Measurements from ENCODE around the gene ENOPH1.
"Not testable (repeated sequence)": the region's sequence is repeated elsewhere in the genome, so short reads cannot be mapped to it uniquely, and the experiment has no call there.

The ENOPH1 gene

DNA sequence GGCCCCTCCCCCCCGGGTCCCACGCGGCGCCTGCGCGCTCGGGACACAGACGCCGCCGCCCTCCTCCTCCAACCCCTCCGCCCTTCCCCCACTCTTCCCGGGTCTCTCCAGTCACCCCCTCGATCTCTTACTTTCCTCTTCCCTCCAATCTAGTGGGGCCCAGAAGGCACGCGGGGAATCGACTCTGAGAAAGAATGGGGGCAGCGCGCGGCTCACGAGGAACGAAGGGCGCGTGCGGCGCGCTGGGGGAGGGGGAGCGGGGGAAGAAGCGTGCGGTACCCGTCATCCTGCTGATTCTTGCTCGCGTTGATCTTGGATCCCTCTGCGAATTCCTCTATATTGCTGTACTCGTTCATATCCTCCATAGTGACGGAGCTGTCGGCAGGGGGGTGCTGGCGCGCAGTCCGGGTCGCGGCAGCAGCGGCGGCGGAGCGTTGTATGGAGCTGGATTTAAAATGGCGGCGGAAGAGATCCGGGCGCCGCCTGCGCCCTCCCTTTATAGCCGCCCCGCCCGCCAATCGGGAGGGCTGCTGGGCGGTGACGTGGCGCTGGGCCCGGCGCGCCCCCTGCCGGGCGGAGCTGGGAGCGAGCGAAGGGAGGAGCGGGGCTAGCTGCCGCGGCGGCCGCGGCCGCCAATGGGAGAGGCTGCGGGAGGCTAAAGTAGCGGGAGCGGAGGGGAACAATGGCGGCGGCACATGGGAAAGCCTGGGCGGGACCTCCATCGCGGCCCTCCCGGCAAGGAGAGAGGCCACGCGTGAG lies 1.2 kb upstream of the ENOPH1 start:
- DNase-seq = peak; percentile 67

- DNase-seq = no peak
These were observed 630 bp upstream of the ENOPH1 start for GRCh38 chr4:82429728-82430192.

GRCh38 chr4:82430964-82431745 lies 765 bp downstream of the ENOPH1 start:
- no peak for DNase-seq

GRCh38 chr4:82431831-82432230 lies 1.4 kb downstream of the ENOPH1 start:
- DNase-seq = no peak

- no peak for DNase-seq
These were observed 2.2 kb downstream of the ENOPH1 start for GRCh38 chr4:82432596-82432995.

DNA sequence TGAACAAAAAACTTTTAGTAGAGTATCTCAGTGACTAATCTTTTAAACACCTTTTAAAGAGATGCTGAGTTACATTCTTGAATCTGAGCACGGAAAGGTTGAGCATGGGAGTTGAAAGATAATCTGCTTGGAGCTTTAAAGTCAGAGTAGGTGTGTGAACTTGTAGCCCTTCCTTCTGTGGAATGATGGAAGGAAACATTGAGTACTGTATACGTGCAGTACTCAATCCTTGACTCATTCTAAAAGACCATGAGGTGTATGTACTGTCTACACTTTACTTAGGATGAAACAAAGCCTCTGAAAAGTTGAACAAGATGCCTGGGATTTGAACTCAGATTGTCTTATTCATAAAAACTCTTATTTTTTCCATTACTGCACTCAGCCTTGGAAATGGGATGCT lies 3.4 kb downstream of the ENOPH1 start:
- DNase-seq = no peak

DNA sequence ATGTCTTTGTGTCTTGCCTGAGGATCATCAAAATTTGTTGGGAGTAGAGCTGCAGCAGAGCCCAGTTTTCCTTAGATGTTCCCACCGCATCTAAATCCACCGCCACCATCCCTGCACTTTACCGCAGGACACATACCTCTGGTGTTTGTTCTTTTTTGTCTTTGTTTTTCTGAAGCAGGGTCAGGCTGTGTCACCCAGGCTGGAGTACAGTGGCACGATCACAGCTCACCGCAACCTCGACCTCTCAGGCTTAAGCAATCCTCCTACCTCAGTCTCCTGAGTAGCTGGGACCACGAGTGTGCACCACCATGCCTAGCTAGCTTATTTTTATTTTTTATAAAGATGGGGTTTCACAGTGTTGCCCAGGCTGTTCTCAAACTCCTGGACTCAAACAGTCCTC lies 4.6 kb downstream of the ENOPH1 start:
- no peak for DNase-seq

DNA sequence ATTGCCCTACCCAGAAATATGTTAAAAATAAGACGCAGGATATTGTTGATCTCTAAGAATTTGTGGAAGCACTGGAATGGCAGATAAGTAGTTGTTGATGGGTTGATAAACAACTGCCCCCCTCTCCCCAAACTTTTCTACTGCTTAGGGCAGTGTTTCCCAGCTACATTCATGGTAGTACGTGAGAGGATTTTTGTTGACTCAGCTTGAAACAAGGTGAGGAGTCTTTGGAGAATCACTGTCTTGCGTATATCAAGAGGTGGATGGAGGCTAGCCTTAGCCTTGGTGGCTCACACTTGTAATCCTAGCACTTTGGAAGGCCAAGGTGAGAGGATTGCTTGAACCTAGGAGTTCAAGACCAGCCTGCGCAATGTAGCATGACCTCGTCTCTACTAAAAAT lies 5.7 kb downstream of the ENOPH1 start:
- DNase-seq = no peak

- DNase-seq = no peak
These were observed 6.4 kb downstream of the ENOPH1 start for GRCh38 chr4:82436780-82437179.

DNA sequence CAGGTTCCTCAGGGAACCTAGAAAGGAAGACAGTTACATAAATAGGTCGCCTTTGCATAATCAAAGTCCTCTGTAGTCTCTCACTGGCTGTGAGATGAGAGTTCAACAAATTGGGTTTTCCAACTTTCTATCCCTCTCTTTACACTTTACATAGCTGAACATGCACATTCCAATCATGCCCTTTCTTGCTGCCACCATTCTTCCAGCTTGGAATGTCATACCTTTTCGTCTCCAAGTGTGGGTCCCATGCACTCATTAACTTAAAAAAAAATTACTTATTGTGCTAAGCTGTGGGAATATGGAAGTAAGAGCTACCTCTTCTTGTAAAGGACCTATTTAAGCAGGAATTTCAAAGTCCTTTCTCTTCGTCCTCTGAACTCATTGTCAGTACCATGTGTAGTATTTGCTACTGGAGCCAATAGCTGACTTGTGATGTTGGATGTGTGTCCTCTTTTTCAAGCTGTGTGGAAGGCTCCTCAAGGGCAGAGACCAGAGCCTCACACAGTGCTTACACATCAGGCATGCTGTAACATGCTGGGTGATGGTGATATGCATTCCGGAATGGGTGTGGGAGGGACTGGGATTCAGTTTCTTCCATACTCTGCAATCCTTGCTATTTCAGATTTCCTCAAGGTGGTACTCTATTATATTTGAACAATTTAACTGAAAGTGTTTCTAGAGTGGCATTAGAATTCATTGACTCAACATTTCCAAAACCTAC lies 7.1 kb downstream of the ENOPH1 start:
- no peak for DNase-seq

- DNase-seq = no peak
These were observed 8.7 kb downstream of the ENOPH1 start for GRCh38 chr4:82439088-82439487.

GRCh38 chr4:82447886-82448285 lies 17.5 kb downstream of the ENOPH1 start:
- no peak for DNase-seq

DNA sequence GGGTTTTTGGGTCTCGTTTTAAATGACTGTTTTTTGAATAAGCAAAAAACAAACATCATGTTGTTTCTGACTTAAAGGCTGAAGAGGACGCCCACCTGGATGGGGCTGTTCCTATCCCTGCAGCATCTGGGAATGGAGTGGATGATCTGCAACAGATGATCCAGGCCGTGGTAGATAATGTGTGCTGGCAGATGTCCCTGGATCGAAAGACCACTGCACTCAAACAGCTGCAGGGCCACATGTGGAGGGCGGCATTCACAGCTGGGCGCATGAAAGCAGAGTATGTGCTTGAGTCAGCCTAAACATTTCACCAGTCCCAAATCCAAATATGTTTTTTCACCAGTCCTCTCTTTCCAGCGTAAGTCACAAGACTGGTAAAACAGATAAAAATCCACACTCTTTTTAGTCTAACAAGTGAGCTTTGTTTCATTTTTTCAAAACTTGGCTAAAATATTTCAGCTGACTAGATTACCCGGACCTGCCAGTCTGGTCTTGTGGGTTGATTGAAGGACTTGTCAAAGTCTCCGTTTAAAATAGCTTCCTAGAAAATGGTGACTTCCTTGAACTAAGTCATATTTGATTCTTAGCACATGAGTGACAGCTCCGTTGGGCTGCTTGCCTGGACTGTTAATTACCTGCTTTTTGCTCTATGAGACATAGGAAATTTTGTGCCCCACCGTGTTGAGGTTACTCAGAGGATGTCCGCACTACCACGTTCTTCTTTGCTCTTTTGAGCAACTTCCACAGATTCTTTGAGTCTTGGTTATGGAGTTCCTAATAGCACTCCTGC lies 20.8 kb downstream of the ENOPH1 start:
- DNase-seq = no peak

- no peak for DNase-seq
These were observed 21.6 kb downstream of the ENOPH1 start for GRCh38 chr4:82452026-82452425.

GRCh38 chr4:82457266-82457665 lies 26.9 kb downstream of the ENOPH1 start:
- DNase-seq = no peak

- no peak for DNase-seq
These were observed 28.3 kb downstream of the ENOPH1 start for GRCh38 chr4:82458729-82459128.

DNA sequence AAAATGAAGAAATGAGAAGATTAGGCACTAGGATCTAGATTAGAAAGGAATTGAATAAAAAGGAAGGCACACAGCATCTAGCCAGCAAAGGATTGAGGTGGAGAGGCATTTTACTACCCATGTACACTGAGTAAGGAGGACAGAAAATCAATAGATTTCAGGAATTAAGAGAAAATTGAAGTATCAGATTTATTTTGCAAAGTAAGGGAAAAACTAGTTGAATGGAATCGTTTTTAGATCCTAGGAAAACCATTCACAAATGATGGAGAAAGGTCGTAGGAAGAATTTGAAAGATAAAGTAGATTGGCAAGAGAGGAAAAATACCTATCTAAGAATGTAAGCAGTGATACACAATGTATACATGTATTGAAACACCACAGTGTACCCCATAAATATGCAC lies 31.3 kb downstream of the ENOPH1 start:
- DNase-seq = no peak

DNA sequence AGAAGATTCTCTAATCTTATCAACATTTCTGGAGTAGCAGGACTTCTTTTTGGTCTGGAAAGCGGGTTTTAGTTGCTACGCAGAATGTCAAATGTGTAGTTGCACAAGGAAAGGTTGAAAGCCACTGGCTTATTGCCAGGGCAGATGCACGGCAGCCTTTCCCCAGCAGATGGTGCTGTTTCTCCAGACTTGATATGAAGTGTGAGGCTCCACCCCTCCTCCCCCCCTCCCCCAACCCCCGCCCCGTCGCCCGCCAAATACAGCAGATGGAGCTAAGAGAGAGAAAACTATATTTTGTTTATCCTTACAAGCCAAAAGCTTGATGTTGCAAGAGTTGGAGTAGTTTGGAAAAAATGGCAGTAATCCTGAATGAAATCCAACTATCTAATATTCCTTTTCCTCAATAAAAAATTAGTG lies 32.0 kb downstream of the ENOPH1 start:
- DNase-seq = peak; percentile 74

GRCh38 chr4:82463221-82463620 lies 32.8 kb downstream of the ENOPH1 start:
- no peak for DNase-seq

- no peak for DNase-seq
These were observed 37.1 kb downstream of the ENOPH1 start for GRCh38 chr4:82467471-82467870.

- DNase-seq = no peak
These were observed 39.5 kb downstream of the ENOPH1 start for GRCh38 chr4:82469791-82470345.

- DNase-seq = not testable (repeated sequence)
These were observed 42.7 kb downstream of the ENOPH1 start for GRCh38 chr4:82473080-82473479.

Measured in NCI-H2029 treated with DMSO at 0.1 percent for 48 hours (cell line).